Karpas-422 (cell line): ENCODE results near the gene CTXN1. TPM values are rescaled to one million over a fixed set of nuclear protein-coding genes. Genes with fewer than 3 reads are reported as not detected.

Experiments
- DNase-seq: peaks from one replicate; pipeline ENCODE4 v3.0.0-alpha.2; 2015
- H2AFZ ChIP-seq: fragments of 200-600 bp; sonication (generic); 2 replicates; pipeline ENCODE4 v1.6.1; 2014; ENCODE audit warnings: antibody characterized with exemption, low read length, mixed read lengths
- H3K27ac ChIP-seq: fragments of 200-600 bp; sonication (generic); 2 replicates; pipeline ENCODE4 v1.5.1; 2014; ENCODE audit warnings: mild to moderate bottlenecking, low read length, moderate library complexity
- H3K27me3 ChIP-seq: fragments of 200-600 bp; sonication (generic); 2 replicates; pipeline ENCODE4 v1.6.1; 2014; ENCODE audit warnings: low read length, mixed read lengths
- H3K36me3 ChIP-seq: fragments of 200-600 bp; sonication (generic); 2 replicates; pipeline ENCODE4 v1.6.1; 2014; ENCODE audit warnings: low read length, mixed read lengths; ENCODE audit not compliant: insufficient read depth
- H3K4me1 ChIP-seq: fragments of 200-600 bp; sonication (generic); 2 replicates; pipeline ENCODE4 v1.6.1; 2014; ENCODE audit warnings: mild to moderate bottlenecking, low read length, mixed read lengths
- H3K4me2 ChIP-seq: fragments of 200-600 bp; sonication (generic); 2 replicates; pipeline ENCODE4 v1.6.1; 2014; ENCODE audit warnings: low read length, low read depth, mild to moderate bottlenecking; ENCODE audit not compliant: poor library complexity, severe bottlenecking
- H3K4me3 ChIP-seq: fragments of 200-600 bp; sonication (generic); 2 replicates; pipeline ENCODE4 v1.5.1; 2014; ENCODE audit warnings: mild to moderate bottlenecking, antibody characterized with exemption, low read length, mixed read lengths
- H3K79me2 ChIP-seq: fragments of 200-600 bp; sonication (generic); 2 replicates; pipeline ENCODE4 v1.6.1; 2014; ENCODE audit warnings: mild to moderate bottlenecking, low read length, mixed read lengths
- H3K9ac ChIP-seq: fragments of 200-600 bp; sonication (generic); 2 replicates; pipeline ENCODE4 v1.6.0; 2014; ENCODE audit warnings: low read length
- H3K9me2 ChIP-seq: fragments of 200-600 bp; sonication (generic), shearing (Covaris generic); replicated peaks from 2 replicates; pipeline ENCODE4 v1.6.0; 2014; ENCODE audit warnings: mild to moderate bottlenecking, low read length, moderate library complexity; ENCODE audit not compliant: insufficient read depth
- H3K9me3 ChIP-seq: fragments of 300-700, 200-600 bp; sonication (generic); 2 replicates; pipeline ENCODE4 v1.6.1; 2014; ENCODE audit warnings: low read length, mixed read lengths
- H4K20me1 ChIP-seq: fragments of 200-600 bp; sonication (generic); 2 replicates; pipeline ENCODE4 v1.6.1; 2014; ENCODE audit warnings: mild to moderate bottlenecking, antibody characterized with exemption, low read length, low read depth; ENCODE audit not compliant: insufficient read depth
- total RNA-seq: library from RNA; depleted of rRNA; stranded (reverse); fragments of >200 nt; shearing (Covaris generic); gene quantifications from 2 replicates; pipeline ENCODE4 v1.2.3, GENCODE V29; 2014; ENCODE audit warnings: low replicate concordance

The CTXN1 gene
- total RNA-seq, 1 experiment from 2014 or later = not detected

DNA sequence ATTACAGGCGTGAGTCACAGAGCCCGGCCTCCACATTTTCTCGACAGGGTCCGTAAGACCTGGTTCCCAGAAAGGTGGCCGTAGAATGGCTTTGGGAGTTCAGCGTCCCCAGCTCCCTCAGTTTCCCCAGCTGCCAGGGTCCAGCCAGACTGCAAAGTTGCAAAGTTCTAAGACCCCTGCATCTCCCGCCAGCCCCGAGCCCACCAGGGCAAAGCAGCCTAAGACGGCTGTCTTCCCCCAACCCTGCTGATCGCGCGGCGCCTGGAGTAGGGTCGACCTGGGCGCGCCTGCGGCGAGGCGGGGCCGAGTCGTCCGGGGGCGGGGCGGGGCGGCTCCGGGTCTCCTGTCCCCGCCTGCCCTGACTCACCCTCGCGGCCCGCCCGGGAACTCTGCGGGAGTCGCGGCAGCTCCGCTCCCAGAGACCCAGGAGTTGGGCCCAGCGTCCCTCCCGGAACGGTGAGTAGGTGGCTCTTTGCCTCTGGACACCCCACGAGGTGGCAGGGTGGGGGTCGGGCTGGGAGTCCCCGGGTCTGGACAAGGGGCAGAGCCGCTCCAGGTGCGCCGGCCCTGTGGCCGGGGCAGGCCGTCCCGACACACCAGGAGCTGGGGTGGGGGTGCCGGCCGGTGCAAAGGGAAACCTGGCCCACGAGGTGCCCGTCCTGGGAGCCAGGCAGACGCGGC, 37.6 kb downstream of the CTXN1 start, which contains the start of gene LRRC8E:
LRRC8E (plus strand) TSS at position 366 of the 681 bp plus-strand sequence. CDS start 7,094 bp downstream, outside the sequence.
- H2AFZ ChIP-seq = no peak within 1 kb of the TSS
- no peak within 1 kb of the TSS for H3K4me2 ChIP-seq
- no peaks in the 10 kb centered on the region for H3K9me2 ChIP-seq
- H3K9ac ChIP-seq = no peak within 1 kb of the TSS
- no peaks in the 10 kb centered on the region for H3K9me3 ChIP-seq
- no peaks in the 10 kb centered on the region for H4K20me1 ChIP-seq
- H3K79me2 ChIP-seq = no peaks in the 10 kb centered on the region
- no peak within 1 kb of the TSS for H3K27ac ChIP-seq
- H3K27me3 ChIP-seq = no peaks in the 10 kb centered on the region
- H3K4me3 ChIP-seq = no peak within 1 kb of the TSS
- no peak for DNase-seq
- H3K4me1 ChIP-seq = no peaks in the 10 kb centered on the region
- H3K36me3 ChIP-seq = no peaks in the 10 kb centered on the region

DNA sequence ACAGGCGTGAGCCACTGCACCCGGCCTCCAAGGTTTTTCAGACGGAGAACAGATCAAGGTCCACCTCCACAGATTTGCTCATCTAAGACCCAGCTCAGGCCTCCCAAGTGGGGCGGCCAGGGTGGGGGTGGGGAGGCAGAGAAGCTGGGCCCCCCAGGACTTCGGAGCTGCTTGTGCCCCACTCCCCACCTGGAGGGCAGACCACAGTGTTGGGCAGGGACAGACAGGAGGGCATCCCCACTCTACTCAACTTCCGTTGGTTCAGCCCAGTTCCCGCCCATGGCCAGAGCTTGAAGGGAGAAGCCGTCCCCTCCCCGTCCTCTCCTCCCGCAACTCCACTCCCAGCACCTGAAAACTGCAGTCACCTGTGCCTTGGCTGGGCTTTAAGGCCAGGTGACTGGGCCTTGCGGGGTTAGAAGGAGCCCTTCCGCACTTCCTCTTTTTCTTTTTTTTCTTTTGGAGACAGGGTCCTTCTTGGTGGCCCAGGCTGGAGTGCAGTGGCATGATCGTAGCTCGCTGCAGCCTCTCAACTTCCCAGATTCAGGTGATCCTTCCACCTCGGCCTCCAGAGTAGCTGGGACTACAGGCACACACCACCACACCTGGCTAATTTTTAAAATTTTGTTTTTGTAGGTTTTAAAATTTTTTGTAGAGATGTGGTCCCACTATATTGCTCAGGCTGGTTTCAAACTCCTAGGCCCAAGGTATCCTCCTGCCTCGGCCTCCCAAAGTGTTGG, 38.4 kb downstream of the CTXN1 start:
- no peak overlapping the region for H3K9ac ChIP-seq
- no peak for DNase-seq
- no peaks in the 10 kb centered on the region for H3K27me3 ChIP-seq

DNA sequence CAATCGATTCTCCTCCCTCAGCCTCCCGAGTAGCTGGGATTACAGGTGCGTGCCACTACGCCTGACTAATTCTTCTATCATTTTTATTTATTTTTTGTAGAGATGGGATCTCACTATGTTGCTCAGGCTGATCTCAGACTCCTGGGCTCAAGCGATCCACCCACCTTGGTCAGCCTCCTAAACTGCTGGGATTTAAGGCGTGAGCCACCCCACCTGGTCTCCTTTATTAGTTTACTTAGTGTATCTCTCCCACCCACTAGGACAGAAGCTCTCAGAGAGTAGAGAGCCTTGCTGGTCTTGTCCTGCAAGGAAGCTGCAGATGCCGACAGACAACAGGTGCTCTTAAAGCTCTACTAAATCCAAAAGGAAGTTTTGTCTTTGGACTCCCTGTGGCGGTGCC, 40.1 kb downstream of the CTXN1 start:
- H3K36me3 ChIP-seq = no peaks in the 10 kb centered on the region

More for the DNA sequence above, 38.4 kb downstream of the CTXN1 start:
- Histone ChIP-seq H3K4me3 (no peak overlapping the region), H2AFZ (no peak overlapping the region), H3K4me1 (no peaks in the 10 kb centered on the region), H3K27ac (no peak overlapping the region), H3K79me2 (no peaks in the 10 kb centered on the region), H3K4me2 (no peak overlapping the region), H3K9me2 (no peaks in the 10 kb centered on the region), H3K9me3 (no peaks in the 10 kb centered on the region), H4K20me1 (no peaks in the 10 kb centered on the region), H3K36me3 (no peaks in the 10 kb centered on the region)

DNA sequence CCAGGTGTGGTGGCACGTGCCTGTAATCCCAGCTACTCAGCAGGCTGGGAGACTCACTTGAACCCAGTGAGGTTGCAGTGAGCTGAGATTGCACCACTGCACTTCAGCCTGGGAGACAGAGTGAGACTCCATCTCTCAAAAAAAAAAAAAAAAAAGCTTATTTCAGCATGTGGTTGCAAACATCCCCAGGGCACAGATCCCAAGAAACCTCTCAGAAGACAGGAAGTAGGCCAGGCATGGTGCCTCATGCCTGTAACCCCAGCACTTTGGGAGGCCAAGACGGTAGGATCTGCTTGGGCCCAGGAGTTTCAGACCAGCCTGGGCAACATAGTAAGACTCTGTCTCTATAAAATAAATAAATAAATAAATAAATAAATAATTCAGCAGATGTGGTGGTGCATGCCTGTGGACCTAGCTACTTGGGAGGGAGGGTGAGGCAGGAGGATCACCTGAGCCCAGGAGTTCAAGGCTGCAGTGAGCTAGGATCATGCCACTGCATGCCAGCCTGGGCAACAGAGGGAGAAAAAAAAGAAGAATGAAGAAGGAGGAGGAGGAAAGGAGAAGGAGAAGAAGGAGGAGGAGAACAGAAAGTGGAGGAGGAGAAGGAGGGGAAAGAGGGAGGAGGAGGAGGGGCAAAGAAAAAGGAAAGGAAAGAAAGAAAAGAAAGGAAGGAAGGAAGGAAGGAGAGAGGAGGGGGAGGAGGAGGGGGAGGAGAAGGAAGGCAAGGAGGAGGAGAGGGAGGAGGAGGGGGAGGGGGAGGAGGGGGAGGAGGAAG, 42.0 kb downstream of the CTXN1 start:
- no peak overlapping the region for H3K4me2 ChIP-seq
- no peak overlapping the region for H2AFZ ChIP-seq
- H3K4me3 ChIP-seq = no peak overlapping the region
- H3K9me2 ChIP-seq = no peaks in the 10 kb centered on the region
- no peak overlapping the region for H3K9ac ChIP-seq
- H3K4me1 ChIP-seq = no peaks in the 10 kb centered on the region
- H3K27me3 ChIP-seq = no peaks in the 10 kb centered on the region
- no peaks in the 10 kb centered on the region for H3K9me3 ChIP-seq
- no peaks in the 10 kb centered on the region for H4K20me1 ChIP-seq
- H3K27ac ChIP-seq = no peak overlapping the region
- DNase-seq = no peak
- no peaks in the 10 kb centered on the region for H3K36me3 ChIP-seq
- no peaks in the 10 kb centered on the region for H3K79me2 ChIP-seq

More for the DNA sequence above, 40.1 kb downstream of the CTXN1 start:
- no peaks in the 10 kb centered on the region for H3K27me3 ChIP-seq
- no peak overlapping the region for H3K9ac ChIP-seq
- no peaks in the 10 kb centered on the region for H3K79me2 ChIP-seq
- H4K20me1 ChIP-seq = no peaks in the 10 kb centered on the region
- no peaks in the 10 kb centered on the region for H3K4me1 ChIP-seq
- no peaks in the 10 kb centered on the region for H3K9me3 ChIP-seq
- no peak overlapping the region for H2AFZ ChIP-seq
- no peak for DNase-seq
- H3K27ac ChIP-seq = no peak overlapping the region
- H3K9me2 ChIP-seq = no peaks in the 10 kb centered on the region
- no peak overlapping the region for H3K4me2 ChIP-seq
- H3K4me3 ChIP-seq = no peak overlapping the region

DNA sequence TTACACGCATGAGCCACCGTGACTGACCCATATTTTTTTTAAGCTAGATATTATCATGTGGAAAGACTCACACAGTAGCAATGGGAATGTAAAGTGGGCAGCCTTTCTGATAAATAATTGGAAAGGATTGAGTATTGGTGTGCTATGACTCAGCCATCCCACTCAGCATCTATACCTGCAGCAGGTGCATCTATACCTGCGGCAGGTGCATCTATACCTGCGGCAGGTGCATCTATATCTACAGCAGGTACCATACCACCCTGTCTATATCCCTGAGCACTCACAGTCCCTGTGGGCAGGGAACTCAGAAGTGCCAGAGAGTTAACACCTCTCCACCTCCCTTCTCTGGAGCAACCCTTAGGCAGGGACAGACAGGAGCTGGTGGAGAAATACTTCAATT, 42.8 kb downstream of the CTXN1 start:
- Histone ChIP-seq H3K27ac (no peak overlapping the region), H3K9ac (no peak overlapping the region), H3K27me3 (no peaks in the 10 kb centered on the region), H2AFZ (no peak overlapping the region), H3K4me2 (no peak overlapping the region), H3K4me3 (no peak overlapping the region), H4K20me1 (no peaks in the 10 kb centered on the region), H3K4me1 (no peaks in the 10 kb centered on the region), H3K36me3 (no peaks in the 10 kb centered on the region), H3K9me2 (no peaks in the 10 kb centered on the region), H3K79me2 (no peaks in the 10 kb centered on the region), H3K9me3 (no peaks in the 10 kb centered on the region)
- DNase-seq = no peak

DNA sequence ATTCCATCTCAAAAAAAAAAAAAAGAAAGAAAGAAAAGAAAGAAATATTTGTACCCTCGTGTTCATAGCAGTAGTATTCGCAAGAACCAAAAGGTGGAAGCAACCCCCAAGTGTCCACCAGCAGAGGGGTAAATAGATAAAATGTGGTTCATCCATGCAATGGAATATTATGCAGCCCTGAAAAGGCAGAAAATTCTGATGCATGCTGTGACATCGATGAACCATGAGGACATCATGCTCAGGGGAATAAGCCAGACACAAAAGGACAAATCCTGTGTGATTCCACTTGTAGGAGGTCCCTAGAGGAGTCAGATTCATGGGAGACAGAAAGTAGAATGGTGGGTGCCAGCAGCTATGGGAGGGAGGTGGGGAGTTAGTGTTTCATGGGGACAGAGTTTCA, 44.0 kb downstream of the CTXN1 start:
- Histone ChIP-seq H3K36me3 (no peaks in the 10 kb centered on the region), H3K4me1 (no peaks in the 10 kb centered on the region), H4K20me1 (no peaks in the 10 kb centered on the region), H3K9me3 (no peaks in the 10 kb centered on the region), H3K27me3 (no peaks in the 10 kb centered on the region), H3K4me3 (no peak overlapping the region), H3K27ac (no peak overlapping the region), H3K4me2 (no peak overlapping the region), H3K79me2 (no peaks in the 10 kb centered on the region), H3K9me2 (no peaks in the 10 kb centered on the region), H2AFZ (no peak overlapping the region), H3K9ac (no peak overlapping the region)
- DNase-seq = no peak

DNA sequence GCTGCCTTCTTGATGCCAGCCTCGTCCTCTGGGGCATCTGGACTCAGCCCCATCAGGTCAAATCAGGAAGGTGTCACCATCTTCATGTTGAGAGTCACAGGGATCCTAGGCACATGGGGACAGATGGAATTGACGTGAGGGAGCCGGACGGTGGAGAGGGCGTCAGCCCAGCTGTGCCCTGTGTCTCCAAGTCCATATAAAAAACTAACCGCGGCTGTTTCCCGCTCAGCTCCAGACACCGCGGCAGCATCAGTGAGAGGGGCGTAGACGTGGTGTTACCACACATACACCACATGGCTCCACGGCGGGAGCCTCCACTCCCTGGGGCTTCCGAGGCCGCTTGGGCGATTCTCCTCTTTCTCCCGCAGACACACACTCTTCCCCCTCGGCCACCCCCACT, 46.1 kb downstream of the CTXN1 start:
- no peak for DNase-seq
- H3K79me2 ChIP-seq = no peaks in the 10 kb centered on the region
- H3K4me2 ChIP-seq = no peak overlapping the region
- no peak overlapping the region for H3K4me3 ChIP-seq
- no peaks in the 10 kb centered on the region for H3K36me3 ChIP-seq
- H4K20me1 ChIP-seq = no peaks in the 10 kb centered on the region
- H3K9ac ChIP-seq = no peak overlapping the region
- no peaks in the 10 kb centered on the region for H3K9me2 ChIP-seq
- no peaks in the 10 kb centered on the region for H3K27me3 ChIP-seq
- no peaks in the 10 kb centered on the region for H3K4me1 ChIP-seq
- H3K27ac ChIP-seq = no peak overlapping the region
- H3K9me3 ChIP-seq = no peaks in the 10 kb centered on the region
- no peak overlapping the region for H2AFZ ChIP-seq
